ENCODE data around the gene GSS. TPM values are rescaled to one million over a fixed set of nuclear protein-coding genes. Genes with fewer than 3 reads are reported as not detected.
A peak's percentile ranks its signal among the peaks of the same experiment; 100 is the strongest.

Gene GSS
- total and polyA plus RNA-seq, 4 donors: 20.8 to 38.8 (median 35.4) TPM

GRCh38 chr20:34891166-34892062, 64.2 kb downstream of the GSS start:
- H3K27me3 ChIP-seq (ENCODE audit: control insufficient read depth in 4 of 4, insufficient read depth in 4 of 4, low read length in 3 of 4): no peaks in the 10 kb centered on the region
- 84% methylated on average over 2 of the region's 2 CpGs for WGBS
- H3K36me3 ChIP-seq (ENCODE audit: control insufficient read depth in 4 of 4, insufficient read depth in 3 of 4, low read depth in 1 of 4, low read length in 3 of 4): peaks cover 0 to 2% (median under 1%) of the 10 kb centered on the region in 4 donors
- no peak overlapping the region for H3K4me3 ChIP-seq (ENCODE audit: low read depth in 1 of 3, low read length in 3 of 3)
- no peak overlapping the region for H3K9ac ChIP-seq (ENCODE audit: low read depth in 1 of 2, low read length in 2 of 2)
- peaks cover 3 to 25% (median 17%) of the 10 kb centered on the region in 4 donors for H3K4me1 ChIP-seq (ENCODE audit: control insufficient read depth in 4 of 4, insufficient read depth in 4 of 4, low read length in 3 of 4)
- no peak for DNase-seq (ENCODE audit: low spot score)
- no peaks in the 10 kb centered on the region for H3K9me3 ChIP-seq (ENCODE audit: control insufficient read depth in 4 of 4, low read length in 3 of 4)
- TF ChIP-seq REST (IDR thresholded peaks at IDR 0.05) (no peak), NR2F2 (IDR thresholded peaks at IDR 0.05) (no peak), SP1 (IDR thresholded peaks at IDR 0.05) (no peak), EGR1 (IDR thresholded peaks at IDR 0.05; ENCODE audit: low read depth in 2 of 2) (no peak), HNF4A (conservative IDR thresholded peaks at IDR 0.05) (no peak), FOXA1 (IDR thresholded peaks at IDR 0.05) (no peak), MAX (IDR thresholded peaks at IDR 0.05) (no peak), RXRA (IDR thresholded peaks at IDR 0.05) (no peak)
- TF ChIP-seq, protein P1, sequence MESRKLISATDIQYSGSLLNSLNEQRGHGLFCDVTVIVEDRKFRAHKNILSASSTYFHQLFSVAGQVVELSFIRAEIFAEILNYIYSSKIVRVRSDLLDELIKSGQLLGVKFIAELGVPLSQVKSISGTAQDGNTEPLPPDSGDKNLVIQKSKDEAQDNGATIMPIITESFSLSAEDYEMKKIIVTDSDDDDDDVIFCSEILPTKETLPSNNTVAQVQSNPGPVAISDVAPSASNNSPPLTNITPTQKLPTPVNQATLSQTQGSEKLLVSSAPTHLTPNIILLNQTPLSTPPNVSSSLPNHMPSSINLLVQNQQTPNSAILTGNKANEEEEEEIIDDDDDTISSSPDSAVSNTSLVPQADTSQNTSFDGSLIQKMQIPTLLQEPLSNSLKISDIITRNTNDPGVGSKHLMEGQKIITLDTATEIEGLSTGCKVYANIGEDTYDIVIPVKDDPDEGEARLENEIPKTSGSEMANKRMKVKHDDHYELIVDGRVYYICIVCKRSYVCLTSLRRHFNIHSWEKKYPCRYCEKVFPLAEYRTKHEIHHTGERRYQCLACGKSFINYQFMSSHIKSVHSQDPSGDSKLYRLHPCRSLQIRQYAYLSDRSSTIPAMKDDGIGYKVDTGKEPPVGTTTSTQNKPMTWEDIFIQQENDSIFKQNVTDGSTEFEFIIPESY (IDR thresholded peaks at IDR 0.05): no peak
- TF ChIP-seq, protein P2, sequence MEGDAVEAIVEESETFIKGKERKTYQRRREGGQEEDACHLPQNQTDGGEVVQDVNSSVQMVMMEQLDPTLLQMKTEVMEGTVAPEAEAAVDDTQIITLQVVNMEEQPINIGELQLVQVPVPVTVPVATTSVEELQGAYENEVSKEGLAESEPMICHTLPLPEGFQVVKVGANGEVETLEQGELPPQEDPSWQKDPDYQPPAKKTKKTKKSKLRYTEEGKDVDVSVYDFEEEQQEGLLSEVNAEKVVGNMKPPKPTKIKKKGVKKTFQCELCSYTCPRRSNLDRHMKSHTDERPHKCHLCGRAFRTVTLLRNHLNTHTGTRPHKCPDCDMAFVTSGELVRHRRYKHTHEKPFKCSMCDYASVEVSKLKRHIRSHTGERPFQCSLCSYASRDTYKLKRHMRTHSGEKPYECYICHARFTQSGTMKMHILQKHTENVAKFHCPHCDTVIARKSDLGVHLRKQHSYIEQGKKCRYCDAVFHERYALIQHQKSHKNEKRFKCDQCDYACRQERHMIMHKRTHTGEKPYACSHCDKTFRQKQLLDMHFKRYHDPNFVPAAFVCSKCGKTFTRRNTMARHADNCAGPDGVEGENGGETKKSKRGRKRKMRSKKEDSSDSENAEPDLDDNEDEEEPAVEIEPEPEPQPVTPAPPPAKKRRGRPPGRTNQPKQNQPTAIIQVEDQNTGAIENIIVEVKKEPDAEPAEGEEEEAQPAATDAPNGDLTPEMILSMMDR (IDR thresholded peaks at IDR 0.05; ENCODE audit: low read depth, low read length, missing input control): no peak
- peak overlapping the region in 1 of 2 donors; percentile 51 for H3K27ac ChIP-seq (ENCODE audit: low read depth in 1 of 2, low read length in 2 of 2)

GRCh38 chr20:34888468-34888867, 67.1 kb downstream of the GSS start:
- Histone ChIP-seq H3K27ac (ENCODE audit: low read depth in 1 of 2, low read length in 2 of 2) (no peak overlapping the region), H3K36me3 (ENCODE audit: control insufficient read depth in 4 of 4, insufficient read depth in 3 of 4, low read depth in 1 of 4, low read length in 3 of 4) (peaks cover 2 to 10% (median 8%) of the 10 kb centered on the region in 4 donors), H3K9me3 (ENCODE audit: control insufficient read depth in 4 of 4, low read length in 3 of 4) (no peaks in the 10 kb centered on the region), H3K27me3 (ENCODE audit: control insufficient read depth in 4 of 4, insufficient read depth in 4 of 4, low read length in 3 of 4) (no peaks in the 10 kb centered on the region), H3K9ac (ENCODE audit: low read depth in 1 of 2, low read length in 2 of 2) (no peak overlapping the region), H3K4me1 (ENCODE audit: control insufficient read depth in 4 of 4, insufficient read depth in 4 of 4, low read length in 3 of 4) (peaks cover 2 to 20% (median 8%) of the 10 kb centered on the region in 4 donors), H3K4me3 (ENCODE audit: low read depth in 1 of 3, low read length in 3 of 3) (no peak overlapping the region)
- WGBS: 71% methylated on average over 1 of the region's 1 CpG
- no peak for TF ChIP-seq TAF1 (conservative IDR thresholded peaks at IDR 0.05)
- TF ChIP-seq YY1 (IDR thresholded peaks at IDR 0.05): no peak
- no peak for DNase-seq (ENCODE audit: low spot score)
